ENCODE measurements around the gene MSLN. TPM values are rescaled to one million over a fixed set of nuclear protein-coding genes. Genes with fewer than 3 reads are reported as not detected.
A peak's percentile ranks its signal among the peaks of the same experiment; 100 is the strongest.

The MSLN gene
- polyA plus RNA-seq, 2 of the 4 experiments (the other 2 are of a cell fraction) = 2.4 to 3.6 TPM

GRCh38 chr16:788399-789126 is 28.0 kb downstream of the MSLN start, which contains the start of gene CHTF18 (continued):
- TF ChIP-seq JUNB (IDR thresholded peaks at IDR 0.05) (no peak), CBX2 (IDR thresholded peaks at IDR 0.05; ENCODE audit: borderline replicate concordance, low read depth) (no peak), TP53 (CRISPR knock-in tag; IDR thresholded peaks at IDR 0.05) (no peak), ATOH8 (CRISPR knock-in tag; IDR thresholded peaks at IDR 0.05; ENCODE audit: low read depth) (0 out of 2 replicates have a peak, but pooled peaks have one; percentile 10), ZFP36 (IDR thresholded peaks at IDR 0.05; ENCODE audit: borderline replicate concordance, partially characterized antibody) (no peak), GATA3 (IDR thresholded peaks at IDR 0.05; ENCODE audit: borderline replicate concordance) (no peak), ZNF302 (CRISPR knock-in tag; IDR thresholded peaks at IDR 0.05) (no peak), REST (IDR thresholded peaks at IDR 0.05) (no peak), ESRRA (IDR thresholded peaks at IDR 0.05; ENCODE audit: borderline replicate concordance, low read length) (no peak), SMC3 (IDR thresholded peaks at IDR 0.05) (no peak), CTCF (IDR thresholded peaks at IDR 0.05) (no peak), CHD2 (IDR thresholded peaks at IDR 0.05; ENCODE audit: low read length, partially characterized antibody) (no peak), RFX5 (IDR thresholded peaks at IDR 0.05) (no peak), MAFK (IDR thresholded peaks at IDR 0.05; ENCODE audit: partially characterized antibody) (no peak), PHF8 (IDR thresholded peaks at IDR 0.05; ENCODE audit: borderline replicate concordance, low read depth) (peak; percentile 21; the same call in 1 of the 2 replicates), SREBF2 (IDR thresholded peaks at IDR 0.05) (no peak), CEBPB (IDR thresholded peaks at IDR 0.05) (no peak), HOXB13 (CRISPR knock-in tag; IDR thresholded peaks at IDR 0.05; ENCODE audit: low read depth) (no peak), NR3C1 (IDR thresholded peaks at IDR 0.05) (no peak), RAD21 (conservative IDR thresholded peaks at IDR 0.05 in 1 of 2, IDR thresholded peaks at IDR 0.05 in 1 of 2) (no peak), HEYL (CRISPR knock-in tag; IDR thresholded peaks at IDR 0.05) (no peak), HES2 (IDR thresholded peaks at IDR 0.05) (no peak), CBX8 (IDR thresholded peaks at IDR 0.05) (no peak), EP300 (IDR thresholded peaks at IDR 0.05) (no peak), ZSCAN20 (CRISPR knock-in tag; IDR thresholded peaks at IDR 0.05) (no peak), HOXB5 (CRISPR knock-in tag; IDR thresholded peaks at IDR 0.05) (no peak), BCL3 (IDR thresholded peaks at IDR 0.05) (no peak), RNF2 (IDR thresholded peaks at IDR 0.05; ENCODE audit: borderline replicate concordance, low read depth) (no peak), TFCP2L1 (CRISPR knock-in tag; IDR thresholded peaks at IDR 0.05) (no peak), EHF (CRISPR knock-in tag; IDR thresholded peaks at IDR 0.05) (no peak), ELK1 (IDR thresholded peaks at IDR 0.05; ENCODE audit: low read depth, low read length) (no peak), EHMT2 (IDR thresholded peaks at IDR 0.05; ENCODE audit: low read depth) (no peak), KDM5A (IDR thresholded peaks at IDR 0.05) (peak; percentile 55)
